NCI-H510A treated with DMSO at 0.1 percent for 48 hours (cell line): ENCODE data around the gene MEI4.

Source experiments
- DNase-seq: peaks from one replicate; lab custom pipeline; 2025; lab: John Stamatoyannopoulos, UW

Gene MEI4

DNA sequence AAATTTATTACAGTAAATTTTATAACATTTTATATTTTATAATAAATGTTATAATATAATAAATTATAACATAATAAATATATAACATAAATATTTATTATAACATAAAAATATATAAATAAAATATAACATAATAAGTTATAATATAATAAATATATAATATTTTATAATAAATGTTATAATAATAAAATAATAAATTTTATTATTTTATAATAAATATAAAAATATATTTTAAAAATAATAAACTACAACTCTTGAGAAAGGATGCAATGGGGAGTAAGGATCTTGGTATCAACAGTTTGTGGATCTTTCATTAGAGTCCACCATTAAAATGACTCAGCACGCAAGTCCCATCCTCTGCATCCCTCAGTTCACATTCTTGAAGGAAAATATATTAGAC lies 312.6 kb downstream of the MEI4 start:
- DNase-seq, result no peak

DNA sequence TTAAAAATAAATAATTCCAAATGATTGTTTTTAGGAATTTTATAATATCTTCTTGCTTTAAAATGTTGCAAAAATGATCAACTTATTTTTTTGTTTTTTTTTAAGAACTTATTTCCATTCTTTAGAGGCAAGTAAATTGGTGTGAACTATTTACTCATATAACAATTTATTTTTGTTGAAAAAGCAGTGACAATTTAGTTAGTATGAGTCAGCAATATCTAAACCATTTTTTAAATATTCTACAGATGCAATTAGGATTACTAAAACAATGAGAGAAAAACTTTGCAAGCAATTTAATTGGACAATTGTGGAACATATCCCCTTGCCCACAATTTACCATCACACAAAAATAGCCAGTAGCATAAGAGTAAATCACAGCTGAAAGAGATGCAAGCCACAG lies 319.5 kb downstream of the MEI4 start:
- DNase-seq, result no peak
